Activated T-helper 17 cell treated with anti-CD3 and anti-CD28 coated beads, Interleukin-2, amount 50 U/mL, for 72 hours (primary cell): Measurements from ENCODE around the gene RBMY1A1. TPM values are rescaled to one million over a fixed set of nuclear protein-coding genes. Genes with fewer than 3 reads are reported as not detected.
"Not testable (repeated sequence)": the region's sequence is repeated elsewhere in the genome, so short reads cannot be mapped to it uniquely, and the experiment has no call there.

Source experiments
- ATAC-seq: fragments of 150-1000 bp; cut with Tn5 transposase; replicated peaks from 2 replicates; pipeline ENCODE4 v1.10.0; 2021; ENCODE audit warnings: mild to moderate bottlenecking, moderate library complexity
- H3K27ac Mint-ChIP-seq: one replicate; pipeline ENCODE4 v1.8.0; 2022; ENCODE audit warnings: mixed read lengths
- H3K27me3 Mint-ChIP-seq: one replicate; pipeline ENCODE4 v1.8.0; 2022; ENCODE audit warnings: mixed read lengths
- H3K36me3 Mint-ChIP-seq: one replicate; pipeline ENCODE4 v1.8.0; 2022; ENCODE audit warnings: low read depth, mild to moderate bottlenecking, mixed read lengths
- H3K4me1 Mint-ChIP-seq: one replicate; pipeline ENCODE4 v1.8.0; 2022; ENCODE audit warnings: mixed read lengths
- H3K4me3 Mint-ChIP-seq: one replicate; pipeline ENCODE4 v1.8.0; 2022; ENCODE audit warnings: mild to moderate bottlenecking, mixed read lengths
- H3K9me3 Mint-ChIP-seq: one replicate; pipeline ENCODE4 v1.8.0; 2022; ENCODE audit warnings: mixed read lengths
- total RNA-seq, 2 donors: library from RNA; stranded (reverse); gene quantifications; one replicate each; pipeline ENCODE4 v1.2.3, GENCODE V29; 2022

RBMY1A1 gene
- total RNA-seq: not detected

DNA sequence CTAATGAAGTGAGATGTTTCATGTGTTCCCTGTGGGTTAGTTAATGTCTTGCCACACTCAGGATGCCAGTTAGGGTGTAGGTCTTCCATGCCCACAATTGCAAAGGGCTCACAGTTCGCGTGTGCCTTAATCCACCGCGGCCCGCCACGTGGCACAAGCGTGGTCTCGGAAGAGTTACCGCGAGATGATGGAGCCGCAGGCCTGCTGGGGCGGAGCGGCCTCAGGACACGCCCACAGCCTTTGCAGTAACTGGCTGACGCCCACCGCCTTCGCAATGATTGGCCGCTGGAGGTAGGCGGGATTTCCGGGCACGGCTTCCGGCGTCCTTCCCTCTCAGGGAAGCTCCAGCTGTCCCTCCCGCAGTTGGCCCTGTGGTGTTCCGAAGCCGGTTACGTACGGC is at the start of gene RBMY1A1:
TSS of gene RBMY1A1 (plus strand) at position 301 of the 400 bp plus-strand sequence. CDS start 2,013 bp downstream, outside the sequence.
- H3K4me3 Mint-ChIP-seq, H3K27me3 Mint-ChIP-seq, H3K27ac Mint-ChIP-seq, H3K36me3 Mint-ChIP-seq, H3K9me3 Mint-ChIP-seq, ATAC-seq, H3K4me1 Mint-ChIP-seq: not testable (repeated sequence)

DNA sequence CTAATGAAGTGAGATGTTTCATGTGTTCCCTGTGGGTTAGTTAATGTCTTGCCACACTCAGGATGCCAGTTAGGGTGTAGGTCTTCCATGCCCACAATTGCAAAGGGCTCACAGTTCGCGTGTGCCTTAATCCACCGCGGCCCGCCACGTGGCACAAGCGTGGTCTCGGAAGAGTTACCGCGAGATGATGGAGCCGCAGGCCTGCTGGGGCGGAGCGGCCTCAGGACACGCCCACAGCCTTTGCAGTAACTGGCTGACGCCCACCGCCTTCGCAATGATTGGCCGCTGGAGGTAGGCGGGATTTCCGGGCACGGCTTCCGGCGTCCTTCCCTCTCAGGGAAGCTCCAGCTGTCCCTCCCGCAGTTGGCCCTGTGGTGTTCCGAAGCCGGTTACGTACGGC is 23.6 kb upstream of the RBMY1A1 start, which contains the start of gene RBMY1B:
TSS of gene RBMY1B (plus strand) at position 301 of the 400 bp plus-strand sequence. CDS start 2,013 bp downstream, outside the sequence.
- H3K9me3 Mint-ChIP-seq, H3K4me3 Mint-ChIP-seq, H3K27me3 Mint-ChIP-seq, H3K4me1 Mint-ChIP-seq, ATAC-seq, H3K36me3 Mint-ChIP-seq, H3K27ac Mint-ChIP-seq: not testable (repeated sequence)

GRCh38 chrY:21559316-21559984 is 24.8 kb downstream of the RBMY1A1 start:
- not testable (repeated sequence) for H3K36me3 Mint-ChIP-seq, H3K4me1 Mint-ChIP-seq, H3K9me3 Mint-ChIP-seq, H3K27me3 Mint-ChIP-seq, H3K27ac Mint-ChIP-seq, H3K4me3 Mint-ChIP-seq
- ATAC-seq: peak; percentile 72

- ATAC-seq: no peak
- Mint-ChIP-seq H3K27me3 (no peaks in the 10 kb centered on the region), H3K9me3 (no peaks in the 10 kb centered on the region), H3K36me3 (no peaks in the 10 kb centered on the region), H3K4me3 (no peak overlapping the region), H3K27ac (no peak overlapping the region), H3K4me1 (no peaks in the 10 kb centered on the region)
These were observed 50.8 kb downstream of the RBMY1A1 start for GRCh38 chrY:21585449-21585848.

DNA sequence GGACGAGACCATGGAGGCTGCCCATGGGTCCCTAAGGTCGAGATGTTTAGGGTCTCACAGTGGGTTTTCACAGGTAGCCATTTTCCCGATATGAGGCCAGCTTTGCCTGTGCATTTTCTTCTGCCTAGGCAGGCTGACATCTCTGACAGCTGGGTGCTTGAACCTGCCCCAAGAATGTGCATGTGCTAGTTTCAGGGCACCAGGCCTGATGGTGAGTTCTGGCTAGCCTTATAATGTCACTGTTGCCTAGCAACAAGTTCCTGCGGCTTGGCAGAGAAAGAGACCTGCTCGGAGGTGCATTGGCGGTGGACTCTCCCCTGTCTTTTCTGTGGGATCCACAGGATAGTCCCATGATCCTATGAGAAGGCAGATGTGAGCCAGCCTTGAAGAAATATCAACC is 51.8 kb downstream of the RBMY1A1 start:
- not testable (repeated sequence) for H3K4me1 Mint-ChIP-seq, H3K27ac Mint-ChIP-seq, ATAC-seq, H3K9me3 Mint-ChIP-seq, H3K36me3 Mint-ChIP-seq, H3K27me3 Mint-ChIP-seq, H3K4me3 Mint-ChIP-seq

DNA sequence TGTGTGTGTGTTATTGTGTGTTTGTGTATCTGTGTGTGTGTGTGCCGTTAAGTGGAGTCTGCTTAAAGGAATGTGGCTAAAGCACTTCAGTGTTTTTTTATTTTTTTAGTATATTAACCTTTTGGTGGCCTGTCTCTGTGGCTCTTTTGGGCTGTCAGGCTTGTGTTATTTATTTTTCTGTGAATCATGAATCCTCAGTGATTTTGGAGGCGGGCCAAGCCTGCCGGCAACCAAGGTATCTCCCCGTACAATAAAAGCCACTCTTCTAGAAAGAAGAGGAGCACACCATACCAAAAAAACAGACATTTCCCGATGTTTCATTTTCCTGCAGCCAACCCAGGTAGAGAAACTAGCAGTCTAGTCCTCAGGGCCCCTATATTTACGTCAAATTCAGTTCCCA is 57.4 kb downstream of the RBMY1A1 start:
- Mint-ChIP-seq H3K4me1 (no peaks in the 10 kb centered on the region), H3K27me3 (no peaks in the 10 kb centered on the region), H3K36me3 (no peaks in the 10 kb centered on the region), H3K27ac (no peak overlapping the region), H3K4me3 (no peak overlapping the region), H3K9me3 (no peaks in the 10 kb centered on the region)
- ATAC-seq: no peak

- H3K4me1 Mint-ChIP-seq, H3K27me3 Mint-ChIP-seq, H3K36me3 Mint-ChIP-seq, ATAC-seq, H3K4me3 Mint-ChIP-seq, H3K27ac Mint-ChIP-seq, H3K9me3 Mint-ChIP-seq: not testable (repeated sequence)
These were observed 61.6 kb downstream of the RBMY1A1 start for GRCh38 chrY:21596287-21596686.

Other genes starting within 250 kb of the RBMY1A1 start
- not detected for gene RBMY1B, start 23.5 kb upstream of the RBMY1A1 start, total RNA-seq